PC-3 (cell line): ENCODE results near the gene IGSF22. TPM values are rescaled to one million over a fixed set of nuclear protein-coding genes. Genes with fewer than 3 reads are reported as not detected.
A peak's percentile ranks its signal among the peaks of the same experiment; 100 is the strongest.

Experiments used
- ATAC-seq: fragments of 200-7000 bp; cut with Tn5 transposase; 2 replicates; pipeline ENCODE4 v1.9.1; 2020; ENCODE audit warnings: mild to moderate bottlenecking, moderate library complexity
- Bru-seq: library from RNA; stranded (reverse); fragments of 400-500 nt; gene quantifications from one replicate; lab custom pipeline; 2021; lab: Mats Ljungman, UMichigan
- BruChase-seq, 2 experiments: library from RNA; stranded (reverse); fragments of 400-500 nt; gene quantifications; one replicate each; lab custom pipeline; 2021; lab: Mats Ljungman, UMichigan
- BruUV-seq: library from RNA; stranded (reverse); fragments of 400-500 nt; replicated peaks from 2 replicates; lab custom pipeline; 2021; lab: Mats Ljungman, UMichigan
- CTCF ChIA-PET: fragments of 300-600 bp; sonication (Branson Sonifier 250); formaldehyde crosslinking; loops from one replicate; lab custom pipeline; 2022; ENCODE audit warnings: antibody characterized with exemption; lab: Charles Lee
- POLR2A ChIA-PET: fragments of 300-600 bp; sonication (Branson Sonifier 250); formaldehyde crosslinking; loops from one replicate; lab custom pipeline; 2022; ENCODE audit warnings: antibody characterized with exemption; ENCODE audit not compliant: unreplicated experiment; lab: Charles Lee
- DNase-seq: peaks from one replicate; pipeline ENCODE4 v3.0.0-alpha.2; 2015
- H2AFZ ChIP-seq: fragments of 300-600 bp; sonication (generic); 2 replicates; pipeline ENCODE4 v1.6.0; 2016; ENCODE audit warnings: antibody characterized with exemption, low read length
- H3F3A ChIP-seq: fragments of 300-600 bp; sonication (generic); one replicate; pipeline ENCODE4 v1.6.0; 2017; ENCODE audit warnings: antibody characterized with exemption, low read length, control low read depth, mild to moderate bottlenecking; ENCODE audit not compliant: unreplicated experiment
- H3K27ac ChIP-seq: fragments of 300-600 bp; sonication (generic); 2 replicates; pipeline ENCODE4 v1.5.1; 2016; ENCODE audit warnings: mild to moderate bottlenecking, low read length
- H3K27me3 ChIP-seq: fragments of 300-600 bp; sonication (generic); 2 replicates; pipeline ENCODE4 v1.6.1; 2016; ENCODE audit warnings: low read length, mixed read lengths
- H3K36me3 ChIP-seq: fragments of 300-600 bp; sonication (generic); 2 replicates; pipeline ENCODE4 v1.6.1; 2016; ENCODE audit warnings: low read depth, mixed run types, low read length, mixed read lengths
- H3K4me1 ChIP-seq: fragments of 300-600 bp; sonication (generic); 2 replicates; pipeline ENCODE4 v1.5.1; 2016; ENCODE audit warnings: low read length; ENCODE audit not compliant: insufficient read depth
- H3K4me2 ChIP-seq: fragments of 300-600 bp; sonication (generic); 2 replicates; pipeline ENCODE4 v1.6.0; 2016; ENCODE audit warnings: low read length
- H3K4me3 ChIP-seq: fragments of 300-600 bp; sonication (generic); 2 replicates; pipeline ENCODE4 v1.5.1; 2016; ENCODE audit warnings: mild to moderate bottlenecking, low read length, mixed read lengths
- H3K79me2 ChIP-seq: fragments of 300-600 bp; sonication (generic); 2 replicates; pipeline ENCODE4 v1.6.1; 2017; ENCODE audit warnings: low read length, mixed read lengths
- H3K9ac ChIP-seq: fragments of 300-600 bp; sonication (generic); 2 replicates; pipeline ENCODE4 v1.6.0; 2016; ENCODE audit warnings: mild to moderate bottlenecking, low read length
- H3K9me2 ChIP-seq: fragments of 300-600 bp; sonication (generic); replicated peaks from 2 replicates; pipeline ENCODE4 v1.6.1; 2016; ENCODE audit warnings: mixed run types, low read length, mixed read lengths
- H3K9me3 ChIP-seq: fragments of 300-600 bp; sonication (generic); 2 replicates; pipeline ENCODE4 v1.6.1; 2016; ENCODE audit warnings: low read length, mixed read lengths
- H4K20me1 ChIP-seq: fragments of 300-600 bp; sonication (generic); 2 replicates; pipeline ENCODE4 v1.6.1; 2016; ENCODE audit warnings: low read length, mixed read lengths
- EZH2 ChIP-seq: fragments of 300-600 bp; sonication (generic); IDR thresholded peaks from one replicate; pipeline ENCODE4 v1.6.1; 2017; ENCODE audit warnings: antibody characterized with exemption, mild to moderate bottlenecking, low read length; ENCODE audit not compliant: unreplicated experiment
- EZH2phosphoT487 ChIP-seq: fragments of 300-600 bp; sonication (generic); IDR thresholded peaks from 2 replicates; pipeline ENCODE4 v1.6.1; 2018; ENCODE audit warnings: mild to moderate bottlenecking, antibody characterized with exemption, low read length, borderline replicate concordance
- intact Hi-C: fragments of 100-400 bp; cut with micrococcal nuclease; formaldehyde crosslinking; loops from 2 replicates; pipeline ENCODE4 v1.9.0; 2023
- long read RNA-seq: library from polyadenylated mRNA; unstranded; transcript quantifications from one replicate; pipeline ENCODE4 v2.0.0, GENCODE V29; 2021; ENCODE audit not compliant: unreplicated experiment
- total RNA-seq: library from RNA; depleted of rRNA; stranded (reverse); fragments of >200 nt; gene quantifications from 2 replicates; pipeline ENCODE4 v1.2.3, GENCODE V29; 2014; rRNA removed
- TF ChIP-seq, protein P1 (sequence below): fragments of 300-600 bp; sonication (generic); conservative IDR thresholded peaks from 2 replicates; pipeline ENCODE4 v1.5.1; 2017; ENCODE audit warnings: antibody characterized with exemption, low read depth, mild to moderate bottlenecking, low read length

Gene IGSF22
- total RNA-seq: 0.12 TPM in 1 of 2 replicates, not detected in the other
- percentile 21 among the genes with signal in this experiment for Bru-seq, nascent RNA
- BruChase-seq, experiment 1, labeled RNA remaining after a 6-hour chase: percentile 29 among the genes with signal in this experiment
- percentile 20 among the genes with signal in this experiment for BruChase-seq, experiment 2, labeled RNA remaining after a 2-hour chase
- long read RNA-seq: 0 reads

GRCh38 chr11:18726040-18726439 lies at the start of gene IGSF22:
Gene IGSF22, minus strand, starts transcription at chr11:18726188. Its CDS starts 1,952 bp downstream, at chr11:18724236.
- POLR2A ChIA-PET: no interaction called here
- Histone ChIP-seq H3K27ac (no peak within 1 kb of the TSS), H3K4me2 (no peak within 1 kb of the TSS), H3K9ac (no peak within 1 kb of the TSS), H3K4me3 (no peak within 1 kb of the TSS), H3K27me3 (no peaks in the 10 kb centered on the region), H3F3A (no peaks in the 10 kb centered on the region), H3K79me2 (no peaks in the 10 kb centered on the region), H4K20me1 (no peaks in the 10 kb centered on the region), H3K4me1 (no peaks in the 10 kb centered on the region), H3K9me2 (no peaks in the 10 kb centered on the region), H2AFZ (no peak within 1 kb of the TSS), H3K36me3 (no peaks in the 10 kb centered on the region), H3K9me3 (no peaks in the 10 kb centered on the region)
- intact Hi-C loops: no loop called here
- no peak for DNase-seq
- no peak for ATAC-seq
- TF ChIP-seq EZH2phosphoT487: no peak
- TF ChIP-seq, protein P1, sequence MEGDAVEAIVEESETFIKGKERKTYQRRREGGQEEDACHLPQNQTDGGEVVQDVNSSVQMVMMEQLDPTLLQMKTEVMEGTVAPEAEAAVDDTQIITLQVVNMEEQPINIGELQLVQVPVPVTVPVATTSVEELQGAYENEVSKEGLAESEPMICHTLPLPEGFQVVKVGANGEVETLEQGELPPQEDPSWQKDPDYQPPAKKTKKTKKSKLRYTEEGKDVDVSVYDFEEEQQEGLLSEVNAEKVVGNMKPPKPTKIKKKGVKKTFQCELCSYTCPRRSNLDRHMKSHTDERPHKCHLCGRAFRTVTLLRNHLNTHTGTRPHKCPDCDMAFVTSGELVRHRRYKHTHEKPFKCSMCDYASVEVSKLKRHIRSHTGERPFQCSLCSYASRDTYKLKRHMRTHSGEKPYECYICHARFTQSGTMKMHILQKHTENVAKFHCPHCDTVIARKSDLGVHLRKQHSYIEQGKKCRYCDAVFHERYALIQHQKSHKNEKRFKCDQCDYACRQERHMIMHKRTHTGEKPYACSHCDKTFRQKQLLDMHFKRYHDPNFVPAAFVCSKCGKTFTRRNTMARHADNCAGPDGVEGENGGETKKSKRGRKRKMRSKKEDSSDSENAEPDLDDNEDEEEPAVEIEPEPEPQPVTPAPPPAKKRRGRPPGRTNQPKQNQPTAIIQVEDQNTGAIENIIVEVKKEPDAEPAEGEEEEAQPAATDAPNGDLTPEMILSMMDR: no peak
- no peak for TF ChIP-seq EZH2
- CTCF ChIA-PET: no interaction called here
- no TSS peak for BruUV-seq

DNA sequence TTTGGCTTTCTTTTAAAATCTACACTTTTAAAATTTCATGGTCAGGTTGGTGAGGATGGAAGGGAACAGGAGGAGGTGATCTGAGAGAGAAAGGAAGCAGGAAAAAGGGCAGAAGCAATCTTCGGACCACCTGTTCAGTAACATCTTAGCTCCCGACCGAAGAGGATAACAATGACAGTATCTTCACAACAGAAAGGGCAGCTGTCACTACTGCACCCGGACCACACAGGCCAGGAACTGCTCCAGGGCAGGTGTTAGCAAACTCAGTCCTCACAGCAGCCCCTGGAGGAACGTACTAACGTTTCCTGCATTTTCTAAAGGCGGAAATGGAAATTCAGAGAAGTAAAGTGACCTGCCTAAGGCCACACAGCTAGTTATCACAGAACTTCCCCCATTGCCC lies 48.8 kb upstream of the IGSF22 start:
- no peaks in the 10 kb centered on the region for H4K20me1 ChIP-seq
- no peak overlapping the region for H3K4me2 ChIP-seq
- no peak overlapping the region for H2AFZ ChIP-seq
- BruUV-seq: no TSS peak
- H3K9ac ChIP-seq: no peak overlapping the region
- H3K9me2 ChIP-seq: no peaks in the 10 kb centered on the region
- H3K36me3 ChIP-seq: no peaks in the 10 kb centered on the region
- no peaks in the 10 kb centered on the region for H3K79me2 ChIP-seq
- ATAC-seq: no peak
- no peak overlapping the region for H3K27ac ChIP-seq
- ChIA-PET CTCF (no interaction called here), POLR2A (no interaction called here)
- no peaks in the 10 kb centered on the region for H3K27me3 ChIP-seq
- no peaks in the 10 kb centered on the region for H3K4me1 ChIP-seq
- no peaks in the 10 kb centered on the region for H3F3A ChIP-seq
- no peak overlapping the region for H3K4me3 ChIP-seq
- DNase-seq: no peak
- no peaks in the 10 kb centered on the region for H3K9me3 ChIP-seq
- intact Hi-C loops: loop anchor here (1.0 kb wide), 2 partner anchors 28 to 78 kb away; no protein-coding TSS in a partner anchor
- TF ChIP-seq EZH2: no peak
- no peak for TF ChIP-seq EZH2phosphoT487
- TF ChIP-seq, protein P1: no peak

DNA sequence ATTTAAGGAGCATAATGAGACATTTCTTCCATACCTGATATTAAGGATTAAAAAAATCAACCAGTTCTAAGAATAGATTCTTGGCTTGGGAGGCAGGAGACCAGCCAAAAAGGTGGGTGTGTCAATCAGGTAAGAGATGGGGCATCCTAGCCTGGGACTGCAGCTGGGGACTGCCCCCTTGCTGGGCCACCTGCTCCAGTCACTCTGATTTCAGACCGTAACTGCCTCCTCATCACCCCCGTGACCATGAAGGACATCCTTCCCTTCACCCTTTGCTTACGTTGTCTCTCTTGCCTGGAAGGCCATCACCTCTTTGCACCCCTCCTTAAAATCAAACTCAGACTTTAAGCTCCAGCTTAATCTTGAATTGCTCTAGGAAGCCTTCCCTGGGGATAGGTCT lies 47.7 kb upstream of the IGSF22 start:
- no peaks in the 10 kb centered on the region for H3K9me3 ChIP-seq
- no peaks in the 10 kb centered on the region for H3F3A ChIP-seq
- CTCF ChIA-PET: no interaction called here
- H3K79me2 ChIP-seq: no peaks in the 10 kb centered on the region
- TF ChIP-seq, protein P1: no peak
- no peak for TF ChIP-seq EZH2
- no peak for TF ChIP-seq EZH2phosphoT487
- no peak overlapping the region for H3K27ac ChIP-seq
- DNase-seq: no peak
- no peak for ATAC-seq
- intact Hi-C loops: no loop called here
- no peak overlapping the region for H3K4me2 ChIP-seq
- no peaks in the 10 kb centered on the region for H3K9me2 ChIP-seq
- POLR2A ChIA-PET: no interaction called here
- no peaks in the 10 kb centered on the region for H3K36me3 ChIP-seq
- no peak overlapping the region for H3K4me3 ChIP-seq
- H3K27me3 ChIP-seq: no peaks in the 10 kb centered on the region
- no peaks in the 10 kb centered on the region for H4K20me1 ChIP-seq
- BruUV-seq: no TSS peak
- H3K4me1 ChIP-seq: no peaks in the 10 kb centered on the region
- H3K9ac ChIP-seq: no peak overlapping the region
- H2AFZ ChIP-seq: no peak overlapping the region
